NCI-H2081 treated with DMSO at 0.1 percent for 48 hours (cell line): Measurements from ENCODE around the gene CENPX.
"Not testable (repeated sequence)": the region's sequence is repeated elsewhere in the genome, so short reads cannot be mapped to it uniquely, and the experiment has no call there.

Experiments
- DNase-seq: peaks from one replicate; lab custom pipeline; 2025; lab: John Stamatoyannopoulos, UW

CENPX gene

GRCh38 chr17:82039695-82040299 lies 17.1 kb upstream of the CENPX start:
- no peak for DNase-seq

DNA sequence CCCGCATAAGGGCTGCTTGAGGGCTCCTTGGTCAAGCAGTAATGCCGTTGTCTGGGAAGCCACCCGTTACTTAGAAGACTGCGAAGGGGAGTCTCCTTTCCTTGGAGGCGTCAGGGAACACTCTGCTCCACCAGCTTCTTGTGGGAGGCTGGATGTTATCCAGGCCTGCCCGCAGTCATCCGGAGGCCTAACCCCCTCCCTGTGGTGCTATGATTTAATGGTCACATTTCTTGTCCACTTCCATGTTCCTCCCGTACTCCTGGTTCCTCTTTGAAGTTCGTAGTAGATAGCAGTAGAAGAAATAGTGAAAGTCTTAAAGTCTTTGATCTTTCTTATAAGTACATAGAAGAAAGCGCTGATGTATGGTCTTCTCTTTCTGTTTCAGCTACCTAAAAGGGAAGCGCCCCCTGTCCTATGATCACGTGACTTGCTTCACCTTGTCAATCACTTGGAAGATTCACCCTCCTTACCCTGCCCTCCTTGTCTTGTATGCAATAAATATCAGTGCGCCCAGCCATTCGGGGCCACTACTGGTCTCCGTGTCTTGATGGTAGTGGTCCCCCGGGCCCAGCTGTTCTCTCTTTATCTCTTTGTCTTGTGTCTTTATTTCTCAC lies 16.2 kb upstream of the CENPX start:
- not testable (repeated sequence) for DNase-seq

GRCh38 chr17:82037889-82038195 lies 15.2 kb upstream of the CENPX start:
- no peak for DNase-seq

DNA sequence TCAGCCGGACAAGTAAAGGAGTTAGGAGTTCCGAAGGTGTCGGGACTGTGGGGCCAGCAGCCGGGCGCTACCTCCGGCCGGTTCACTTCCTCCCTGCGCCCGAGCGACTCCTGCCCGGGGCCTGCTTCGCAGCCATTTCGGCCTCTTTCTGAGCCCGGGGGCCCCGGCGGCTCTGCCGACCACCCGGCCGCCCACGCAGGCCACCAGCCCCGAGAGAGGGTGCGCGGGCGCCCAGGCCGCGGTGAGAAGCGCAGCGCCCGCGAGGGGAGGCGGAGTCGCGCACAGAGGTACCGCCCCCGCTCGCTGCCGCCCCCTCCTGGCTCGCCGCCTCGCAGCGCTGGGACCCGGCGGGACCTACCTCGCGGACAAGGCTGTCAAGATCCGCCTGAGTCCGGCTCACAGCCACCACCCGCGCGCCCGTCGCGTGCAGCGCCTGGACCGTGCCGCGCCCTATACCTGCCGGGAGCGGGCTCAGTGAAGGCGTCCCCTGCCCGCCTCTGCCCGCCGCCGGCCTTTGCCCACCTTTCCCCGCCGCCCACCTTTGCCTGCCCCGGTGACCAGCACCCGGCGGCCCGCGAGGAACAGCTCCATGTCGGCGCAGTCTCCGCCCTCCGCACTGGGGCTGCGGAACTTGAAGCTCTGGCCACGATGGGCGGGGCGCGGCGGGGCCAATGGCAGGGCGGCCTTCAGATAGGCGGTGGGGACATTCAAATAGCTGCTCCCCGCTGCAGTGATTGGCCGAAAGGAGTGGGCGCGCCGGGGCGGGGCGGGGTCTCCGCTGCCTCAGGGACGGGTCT lies 14.6 kb upstream of the CENPX start, which contains the start of gene DCXR:
Gene DCXR, minus strand, starts transcription at position 606 of the 797 bp plus-strand sequence. Its CDS starts 15 bp downstream, at position 591.
- peak; percentile 88 for DNase-seq

GRCh38 chr17:82036634-82037091 lies 14.0 kb upstream of the CENPX start:
- DNase-seq = no peak

- DNase-seq = no peak
These were observed 13.4 kb upstream of the CENPX start for GRCh38 chr17:82035956-82036633.

- DNase-seq = no peak
These were observed 12.8 kb upstream of the CENPX start for GRCh38 chr17:82035488-82035887.

DNA sequence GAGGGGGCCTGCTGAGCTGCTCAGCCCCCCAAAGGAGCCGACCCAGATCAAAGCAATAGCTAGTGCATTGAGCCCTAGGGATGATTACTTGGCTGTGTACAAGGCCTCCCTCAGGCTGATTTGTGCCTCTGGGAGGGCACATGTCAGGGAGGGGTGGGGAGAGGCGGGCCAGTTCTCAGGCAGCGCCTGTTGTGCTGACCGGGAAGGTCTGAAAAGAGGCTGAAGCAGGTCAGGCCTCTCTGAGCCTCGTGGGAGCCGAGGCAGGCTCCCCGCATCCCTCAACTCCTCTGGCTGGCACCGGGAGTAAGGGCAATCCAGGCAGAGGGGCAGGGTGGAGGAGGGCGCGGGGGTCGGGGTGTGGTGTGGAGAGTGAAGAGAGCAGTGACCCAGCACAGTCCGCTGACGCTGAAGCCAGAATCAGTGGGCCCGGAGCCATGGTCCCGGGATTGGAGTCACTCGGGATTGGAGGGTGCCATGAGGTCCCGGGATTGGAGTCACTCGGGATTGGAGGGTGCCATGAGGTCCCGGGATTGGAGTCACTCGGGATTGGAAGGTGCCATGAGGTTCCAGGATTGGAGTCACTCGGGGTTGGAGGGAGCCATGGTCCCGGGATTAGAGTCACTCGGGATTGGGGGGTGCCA lies 11.8 kb upstream of the CENPX start:
- DNase-seq = no peak

DNA sequence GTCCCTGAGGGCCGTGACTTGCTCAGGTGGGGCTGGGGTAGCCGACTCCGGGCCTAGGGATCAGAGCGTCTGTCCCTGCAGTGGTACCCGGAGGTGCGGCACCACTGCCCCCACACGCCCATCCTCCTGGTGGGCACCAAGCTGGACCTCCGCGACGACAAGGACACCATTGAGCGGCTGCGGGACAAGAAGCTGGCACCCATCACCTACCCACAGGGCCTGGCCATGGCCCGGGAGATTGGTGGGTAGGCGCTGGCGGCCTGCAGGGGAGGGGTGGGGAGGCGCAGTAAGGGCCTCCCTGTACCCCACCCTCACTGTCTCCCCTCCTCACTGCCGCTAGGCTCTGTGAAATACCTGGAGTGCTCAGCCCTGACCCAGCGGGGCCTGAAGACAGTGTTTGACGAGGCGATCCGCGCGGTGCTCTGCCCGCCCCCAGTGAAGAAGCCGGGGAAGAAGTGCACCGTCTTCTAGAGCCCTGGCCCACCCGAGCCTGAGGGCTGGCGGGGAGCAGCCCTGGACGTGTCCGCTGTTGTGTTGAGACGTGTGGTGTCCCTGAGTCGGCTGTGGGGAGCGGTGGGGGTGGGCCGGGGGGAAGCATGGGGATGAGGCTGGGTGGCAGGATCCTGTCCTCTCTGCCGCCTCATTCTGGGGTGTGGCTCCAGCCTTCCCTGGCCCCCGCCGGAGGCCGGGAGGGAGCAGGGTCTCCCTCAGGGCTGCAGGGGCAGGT lies 10.8 kb upstream of the CENPX start:
- DNase-seq = no peak

GRCh38 chr17:82031885-82032627 lies 9.4 kb upstream of the CENPX start:
- no peak for DNase-seq

GRCh38 chr17:82031303-82031884 lies 8.7 kb upstream of the CENPX start, which contains the start of gene RAC3:
Gene RAC3 (plus strand): TSS chr17:82031678. CDS start chr17:82031762, 84 bp downstream.
- no peak for DNase-seq

DNA sequence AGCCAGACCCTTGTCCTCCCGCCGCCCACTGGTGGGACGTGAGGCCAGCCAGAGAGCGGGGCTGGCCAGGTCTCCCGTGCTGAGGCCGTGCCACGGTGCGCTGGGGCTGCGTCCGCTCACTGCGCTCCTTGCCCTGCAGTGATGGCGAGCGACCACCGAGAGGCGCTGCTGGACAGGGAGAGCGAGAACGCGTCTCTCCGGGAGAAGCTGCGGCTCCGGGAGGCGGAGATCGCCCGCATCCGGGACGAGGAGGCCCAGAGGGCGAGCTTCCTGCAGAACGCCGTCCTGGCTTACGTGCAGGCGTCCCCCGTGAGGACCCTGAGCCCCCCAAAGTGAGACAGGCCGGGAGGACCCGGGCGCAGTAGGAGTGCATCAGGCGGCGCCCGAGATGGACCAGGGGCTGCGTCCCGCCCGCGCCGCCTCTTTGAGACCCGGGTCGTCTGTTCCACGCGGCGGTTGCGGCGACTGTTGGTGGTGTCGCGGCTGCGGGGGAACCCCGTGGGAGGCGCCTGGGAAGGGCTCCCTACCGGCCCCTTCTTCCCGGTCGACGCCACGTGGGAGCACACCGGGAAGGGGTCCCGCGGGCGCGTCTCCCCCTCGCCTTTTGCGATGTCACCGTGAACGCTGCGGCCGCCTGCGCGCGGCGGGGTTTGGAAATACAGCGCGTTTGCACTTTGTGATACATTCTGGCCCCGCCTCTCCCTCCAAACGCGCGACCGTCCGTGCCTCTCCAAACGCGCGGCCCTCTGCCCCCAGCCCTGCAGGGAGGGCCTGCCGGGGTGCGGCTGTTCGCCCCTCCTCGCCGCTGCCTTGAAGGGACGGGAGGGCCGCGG lies 8.0 kb upstream of the CENPX start:
- DNase-seq = peak; percentile 42

DNA sequence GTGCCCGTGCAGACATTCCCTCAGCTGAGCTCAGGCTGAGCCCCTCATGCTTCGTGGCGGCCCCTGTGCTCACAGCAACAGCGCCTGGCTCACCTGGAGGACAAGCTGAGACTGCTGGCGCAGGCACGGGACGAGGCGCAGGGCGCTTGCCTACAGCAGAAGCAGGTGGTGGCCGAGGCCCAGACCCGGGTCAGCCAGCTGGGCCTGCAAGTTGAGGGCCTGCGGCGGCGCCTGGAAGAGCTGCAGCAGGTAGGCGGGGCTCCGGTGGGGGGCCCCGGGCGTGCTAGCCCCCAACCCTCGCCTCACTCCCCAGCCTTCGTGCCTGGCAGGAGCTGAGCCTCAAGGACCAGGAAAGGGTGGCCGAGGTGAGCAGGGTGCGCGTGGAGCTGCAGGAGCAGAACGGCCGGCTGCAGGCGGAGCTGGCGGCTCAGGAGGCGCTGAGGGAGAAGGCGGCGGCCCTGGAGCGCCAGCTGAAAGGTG lies 7.4 kb upstream of the CENPX start:
- no peak for DNase-seq

- no peak for DNase-seq
These were observed 6.7 kb upstream of the CENPX start for GRCh38 chr17:82029391-82029790.

GRCh38 chr17:82028966-82029365 lies 6.3 kb upstream of the CENPX start:
- DNase-seq = no peak

- DNase-seq = no peak
These were observed 5.6 kb upstream of the CENPX start for GRCh38 chr17:82028246-82028645.

GRCh38 chr17:82025401-82026107 lies 2.9 kb upstream of the CENPX start:
- no peak for DNase-seq

- DNase-seq = no peak
These were observed 2.2 kb upstream of the CENPX start for GRCh38 chr17:82024859-82025258.
